Astrocyte (in vitro differentiated cells and primary cell): ENCODE data around the gene NTM.

Experiments used
- EZH2 ChIP-seq: IDR thresholded peaks from 2 replicates; pipeline ENCODE4 v1.6.1; 2012; ENCODE audit warnings: mild to moderate bottlenecking, low read length, inconsistent platforms; ENCODE audit not compliant: insufficient read depth
- TF ChIP-seq, protein P1 (sequence below): IDR thresholded peaks from 2 replicates; pipeline ENCODE4 v1.5.1; 2011; ENCODE audit warnings: low read depth, mild to moderate bottlenecking, inconsistent platforms, low read length, moderate library complexity; ENCODE audit not compliant: insufficient read depth

DNA sequence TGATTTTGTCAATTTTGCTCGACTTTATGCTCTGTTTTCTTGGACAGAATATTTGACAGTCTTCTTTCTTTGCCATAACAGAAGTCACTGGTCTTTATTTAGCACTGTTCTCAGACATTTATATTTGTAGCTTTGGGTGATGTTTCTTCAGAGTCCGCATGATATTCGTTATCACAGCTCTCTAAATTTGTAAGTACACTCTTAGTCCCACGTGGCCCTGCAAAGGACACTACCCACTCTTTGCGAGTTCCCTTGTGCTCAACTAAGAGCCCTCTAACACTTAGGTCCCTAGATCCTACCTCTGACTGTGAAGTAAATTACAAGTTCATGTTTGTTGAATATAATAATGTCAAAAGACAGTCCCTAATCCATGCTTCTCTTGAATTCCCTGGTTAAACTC, 651.9 kb downstream of the NTM start:
- TF ChIP-seq, protein P1, sequence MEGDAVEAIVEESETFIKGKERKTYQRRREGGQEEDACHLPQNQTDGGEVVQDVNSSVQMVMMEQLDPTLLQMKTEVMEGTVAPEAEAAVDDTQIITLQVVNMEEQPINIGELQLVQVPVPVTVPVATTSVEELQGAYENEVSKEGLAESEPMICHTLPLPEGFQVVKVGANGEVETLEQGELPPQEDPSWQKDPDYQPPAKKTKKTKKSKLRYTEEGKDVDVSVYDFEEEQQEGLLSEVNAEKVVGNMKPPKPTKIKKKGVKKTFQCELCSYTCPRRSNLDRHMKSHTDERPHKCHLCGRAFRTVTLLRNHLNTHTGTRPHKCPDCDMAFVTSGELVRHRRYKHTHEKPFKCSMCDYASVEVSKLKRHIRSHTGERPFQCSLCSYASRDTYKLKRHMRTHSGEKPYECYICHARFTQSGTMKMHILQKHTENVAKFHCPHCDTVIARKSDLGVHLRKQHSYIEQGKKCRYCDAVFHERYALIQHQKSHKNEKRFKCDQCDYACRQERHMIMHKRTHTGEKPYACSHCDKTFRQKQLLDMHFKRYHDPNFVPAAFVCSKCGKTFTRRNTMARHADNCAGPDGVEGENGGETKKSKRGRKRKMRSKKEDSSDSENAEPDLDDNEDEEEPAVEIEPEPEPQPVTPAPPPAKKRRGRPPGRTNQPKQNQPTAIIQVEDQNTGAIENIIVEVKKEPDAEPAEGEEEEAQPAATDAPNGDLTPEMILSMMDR: no peak
- no peak for TF ChIP-seq EZH2
